Activated CD8-positive, alpha-beta memory T cell treated with anti-CD3 and anti-CD28 coated beads for 48 hours (primary cell): ENCODE measurements around the gene SLC22A12.

Experiments used
- DNase-seq, 3 experiments: peaks; one replicate each; pipeline ENCODE4 v3.0.0-alpha.2; 2020; ENCODE audit warnings: low read depth in 2 of 3, low spot score in 2 of 3

The SLC22A12 gene

DNA sequence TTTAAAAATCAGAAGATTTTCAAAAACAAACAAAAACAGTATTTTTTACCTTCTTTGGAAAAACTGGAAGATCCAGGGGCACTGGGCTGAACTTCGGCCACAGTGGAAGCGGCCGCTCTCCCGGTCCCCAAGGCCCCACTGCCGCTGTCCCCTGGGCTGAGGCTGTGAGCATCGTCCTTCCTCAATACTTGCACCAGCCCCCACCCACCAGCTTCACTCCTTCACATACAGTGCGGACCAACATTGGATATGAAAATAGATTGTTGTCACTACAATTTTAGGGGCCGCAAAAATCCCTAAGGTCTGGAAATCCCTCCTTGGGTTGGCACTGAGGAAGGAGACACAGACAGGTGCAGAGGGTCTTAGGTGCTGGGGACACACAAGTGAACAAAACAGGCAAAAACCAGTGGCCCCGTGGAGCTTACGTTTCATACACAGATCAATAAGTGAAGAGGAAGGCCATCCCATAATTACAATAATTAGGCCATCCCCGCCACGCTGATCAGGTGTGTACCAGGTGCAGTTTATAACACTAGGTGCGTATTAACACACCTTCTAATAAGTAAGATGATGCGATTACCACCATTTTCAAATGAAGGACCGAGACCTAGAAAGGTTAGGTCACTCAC lies 28.2 kb upstream of the SLC22A12 start:
- no peak for DNase-seq

DNA sequence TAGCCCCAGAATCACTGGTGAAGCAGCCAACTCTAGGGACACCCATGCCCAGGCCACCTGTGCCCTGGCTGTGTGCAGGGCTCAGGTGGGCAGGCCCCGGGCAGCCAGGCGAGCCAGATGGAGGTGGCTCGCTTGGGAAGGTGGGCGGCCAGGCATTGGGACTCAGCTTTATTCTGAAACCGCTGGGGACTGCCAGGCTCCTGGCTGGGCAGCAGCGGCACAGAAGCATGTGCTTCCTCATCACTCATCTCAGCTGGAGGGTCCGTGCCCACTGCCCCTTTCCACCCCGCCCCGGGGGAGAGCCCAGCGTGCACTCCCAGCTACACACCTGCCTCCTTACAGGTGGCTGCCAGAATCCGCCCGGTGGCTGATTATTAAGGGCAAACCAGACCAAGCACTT lies 27.1 kb upstream of the SLC22A12 start:
- DNase-seq = no peak

DNA sequence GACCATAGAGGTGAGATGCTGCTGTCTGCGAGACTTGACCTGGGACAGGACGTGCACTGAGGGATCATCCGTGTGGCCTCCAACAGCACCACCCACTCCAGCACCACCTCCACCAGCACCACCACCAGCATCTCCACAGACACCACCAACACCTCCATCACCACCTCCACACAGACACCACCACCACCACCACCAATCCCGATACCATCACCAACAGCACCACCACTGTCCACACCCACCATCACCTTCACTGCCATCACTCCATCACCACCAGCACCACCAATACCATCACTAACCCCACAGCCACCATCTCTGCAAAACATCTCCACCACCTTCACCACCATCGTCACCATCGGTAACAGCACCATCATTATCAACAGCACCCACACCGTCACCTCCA lies 26.6 kb upstream of the SLC22A12 start:
- no peak for DNase-seq

DNA sequence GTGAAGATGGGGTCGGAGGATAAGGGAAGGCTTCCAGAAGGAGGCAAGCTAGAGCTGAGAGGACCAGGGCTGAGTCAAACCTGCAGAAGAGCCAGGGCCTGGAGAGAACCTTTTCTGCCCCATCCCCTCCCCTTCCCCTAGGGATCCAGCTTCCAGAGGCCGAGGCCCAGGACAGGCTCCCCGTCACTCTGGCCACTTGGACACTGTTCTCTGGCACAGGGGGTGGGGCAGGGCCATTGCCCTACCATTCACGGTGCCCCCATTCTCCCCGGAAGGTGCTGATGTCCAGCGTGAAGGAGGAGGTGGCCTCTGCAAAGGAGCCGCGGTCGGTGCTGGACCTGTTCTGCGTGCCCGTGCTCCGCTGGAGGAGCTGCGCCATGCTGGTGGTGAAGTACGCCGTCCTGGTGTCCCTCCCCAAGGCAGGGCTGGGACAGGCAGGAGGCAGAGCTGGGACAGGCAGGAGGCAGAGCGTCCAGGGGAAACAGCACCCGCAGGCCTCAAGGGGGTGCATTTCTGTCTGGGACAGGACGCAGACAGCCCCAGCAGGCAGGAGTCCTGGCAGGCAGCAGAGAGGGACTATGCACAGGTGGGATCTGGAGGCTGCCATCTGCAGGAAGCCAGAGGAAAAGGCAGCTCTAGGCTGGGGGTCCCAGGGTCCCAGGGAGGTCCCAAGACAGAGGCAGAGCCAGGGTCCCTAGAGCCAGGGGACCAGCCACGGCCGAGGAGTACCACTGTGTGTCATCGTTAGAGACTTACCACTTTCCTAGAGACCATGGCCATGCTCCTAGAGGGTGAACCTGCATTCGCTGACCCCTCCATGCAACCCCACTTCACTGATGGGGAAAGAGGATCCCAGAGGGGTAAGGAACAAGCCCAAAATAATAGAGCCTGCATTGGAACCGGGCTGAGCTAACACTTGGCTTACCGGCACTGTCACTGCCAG lies 25.8 kb upstream of the SLC22A12 start:
- DNase-seq = no peak

DNA sequence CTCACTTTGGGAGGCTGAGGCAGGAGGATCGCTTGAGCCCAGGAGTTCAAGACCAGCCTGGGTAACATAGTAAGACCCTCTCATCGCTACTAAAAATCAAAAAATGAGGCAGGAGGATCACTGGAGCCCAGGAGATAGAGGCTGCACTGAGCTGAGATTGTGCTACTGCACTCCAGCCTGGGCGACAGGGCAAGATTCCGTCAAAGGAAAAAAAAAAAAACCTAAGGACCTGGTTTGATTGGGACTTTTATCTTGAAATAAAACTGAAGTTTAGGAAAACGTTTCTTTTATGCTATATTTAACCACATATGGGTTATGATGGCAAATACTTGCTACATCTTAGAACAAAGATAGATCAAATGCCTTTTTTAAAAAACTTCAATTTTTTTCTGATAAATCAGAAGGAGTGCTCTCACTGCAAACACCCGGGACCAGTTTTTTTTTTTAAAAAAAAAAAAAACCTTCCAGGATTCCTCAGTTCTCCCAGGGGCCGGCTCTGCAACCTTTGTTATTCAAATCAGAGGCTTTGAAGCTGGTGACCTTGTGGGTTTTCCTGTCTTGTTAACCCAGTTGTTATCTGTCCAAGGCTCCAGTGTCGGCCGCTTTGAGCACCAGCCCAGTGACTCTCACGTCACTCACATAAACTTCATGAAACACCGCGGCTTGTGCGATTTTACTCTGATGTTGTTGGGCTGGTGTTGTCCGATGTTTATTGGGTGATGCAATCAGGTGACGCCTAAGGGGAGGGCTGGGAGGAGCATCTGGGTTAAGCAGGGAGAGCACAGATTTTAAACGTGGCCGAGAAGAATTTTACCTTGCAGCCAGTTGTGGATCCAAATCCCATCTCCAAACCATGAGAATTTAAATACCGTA lies 24.7 kb upstream of the SLC22A12 start:
- DNase-seq = no peak

DNA sequence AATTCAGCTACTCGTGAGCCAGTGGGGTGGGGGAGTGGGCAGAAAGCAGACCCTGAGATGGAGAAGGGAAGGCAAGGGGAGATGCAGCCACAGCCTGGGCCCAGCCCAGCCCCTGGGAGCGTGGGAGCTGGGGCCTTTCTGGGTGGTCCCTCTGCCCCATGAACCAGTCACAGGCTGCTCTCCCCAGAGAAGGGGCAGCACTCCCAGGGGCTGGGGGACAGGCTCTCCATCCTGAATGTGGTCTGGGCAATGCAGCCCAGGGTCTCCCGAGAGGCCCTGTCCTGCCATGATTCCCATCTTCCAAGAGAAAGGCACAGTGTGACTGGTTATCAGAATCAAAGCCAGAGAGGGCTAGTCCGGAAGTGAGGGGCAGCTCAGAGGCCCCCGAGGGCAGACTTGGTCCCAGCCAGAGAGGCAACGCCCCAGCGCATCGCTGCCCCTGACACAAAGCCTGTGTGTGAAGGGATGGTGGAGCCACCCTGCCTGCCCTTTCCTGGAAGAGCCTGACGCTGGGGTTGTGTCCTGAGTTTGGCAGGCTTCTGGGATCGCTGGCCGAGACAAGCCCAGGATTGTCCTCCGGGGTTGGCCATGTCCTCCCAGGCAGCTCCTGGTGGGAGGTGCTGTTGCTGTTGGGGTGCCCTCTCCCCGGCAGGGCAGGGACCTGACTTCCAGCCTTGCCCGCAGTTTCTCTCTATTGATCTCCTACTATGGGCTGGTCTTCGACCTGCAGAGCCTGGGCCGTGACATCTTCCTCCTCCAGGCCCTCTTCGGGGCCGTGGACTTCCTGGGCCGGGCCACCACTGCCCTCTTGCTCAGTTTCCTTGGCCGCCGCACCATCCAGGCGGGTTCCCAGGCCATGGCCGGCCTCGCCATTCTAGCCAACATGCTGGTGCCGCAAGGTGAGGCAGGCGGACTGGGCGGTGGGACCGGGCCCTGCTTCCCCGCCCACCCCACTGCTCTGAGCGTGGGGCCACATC lies 23.8 kb upstream of the SLC22A12 start:
- no peak for DNase-seq

DNA sequence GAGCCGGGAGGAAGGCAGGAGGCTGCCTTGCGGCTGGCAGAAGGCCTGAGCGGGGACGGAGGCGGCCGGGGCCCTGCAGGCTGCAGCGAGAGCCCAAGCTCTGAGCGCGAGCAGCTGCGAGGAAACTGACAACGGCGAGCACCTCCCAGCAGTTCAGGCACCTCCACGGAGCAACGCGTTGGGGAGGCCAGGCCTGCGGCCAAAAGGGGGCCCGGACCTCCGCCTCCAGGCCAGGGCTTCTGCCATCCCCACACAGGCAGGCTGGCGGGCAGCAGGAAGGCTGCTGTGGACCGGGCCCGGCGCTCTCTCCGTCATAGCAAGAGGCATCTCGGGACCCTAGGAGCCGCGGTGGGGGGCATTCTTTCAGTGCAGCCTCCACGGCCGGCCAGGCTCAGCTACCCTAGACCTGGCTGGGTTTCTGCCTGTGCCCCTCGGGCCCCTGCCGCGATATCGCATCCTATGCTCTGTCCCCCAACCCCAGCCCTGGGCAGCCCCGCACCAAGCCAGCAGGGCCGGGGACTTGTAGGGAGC lies 22.9 kb upstream of the SLC22A12 start:
- DNase-seq = no peak

DNA sequence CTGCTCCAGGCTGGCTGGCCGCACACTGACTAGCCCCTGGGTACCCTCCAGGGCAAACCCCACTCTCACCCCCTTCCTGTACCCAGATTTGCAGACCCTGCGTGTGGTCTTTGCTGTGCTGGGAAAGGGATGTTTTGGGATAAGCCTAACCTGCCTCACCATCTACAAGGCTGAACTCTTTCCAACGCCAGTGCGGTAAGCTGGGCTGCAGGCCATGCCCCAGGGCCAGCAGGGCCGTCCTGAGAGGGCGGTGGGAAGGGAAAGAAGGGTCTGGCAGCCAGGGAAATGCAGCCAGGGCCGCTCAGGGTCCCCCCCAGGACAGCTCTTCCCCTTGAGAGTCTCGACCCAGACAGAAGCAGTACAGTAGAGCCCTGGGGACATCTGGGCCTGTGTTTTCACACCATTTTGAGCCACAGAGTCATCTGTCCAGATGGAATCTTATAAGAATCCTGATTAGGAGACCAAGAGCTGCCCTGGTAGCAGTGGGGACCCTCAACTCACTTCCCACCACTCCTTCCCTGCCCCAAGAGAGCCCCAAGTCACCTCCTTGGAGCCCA lies 22.4 kb upstream of the SLC22A12 start:
- no peak for DNase-seq

DNA sequence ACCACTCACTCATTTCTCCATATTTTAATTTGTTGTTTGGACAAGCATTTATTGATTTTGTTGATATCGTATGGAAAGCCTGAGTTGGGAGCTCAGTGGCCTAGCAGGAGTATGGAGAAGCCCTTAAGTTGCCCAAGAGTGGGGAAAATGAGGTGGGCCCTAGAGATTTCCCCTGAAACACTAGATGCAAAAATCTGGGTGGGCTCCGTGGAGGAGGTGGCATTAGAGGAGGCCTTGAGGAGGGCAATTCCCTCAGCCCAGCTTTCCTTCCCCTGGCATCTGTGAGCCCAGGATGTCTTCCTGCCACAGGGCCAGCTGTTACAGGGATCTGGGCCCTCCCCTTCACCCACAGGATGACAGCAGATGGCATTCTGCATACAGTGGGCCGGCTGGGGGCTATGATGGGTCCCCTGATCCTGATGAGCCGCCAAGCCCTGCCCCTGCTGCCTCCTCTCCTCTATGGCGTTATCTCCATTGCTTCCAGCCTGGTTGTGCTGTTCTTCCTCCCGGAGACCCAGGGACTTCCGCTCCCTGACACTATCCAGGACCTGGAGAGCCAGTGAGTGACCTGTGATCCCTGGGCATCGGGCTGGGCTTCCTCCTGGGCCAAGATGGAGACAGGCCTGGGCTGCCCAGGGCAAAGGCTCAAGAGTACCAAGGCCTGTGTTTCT lies 21.6 kb upstream of the SLC22A12 start:
- DNase-seq = no peak

DNA sequence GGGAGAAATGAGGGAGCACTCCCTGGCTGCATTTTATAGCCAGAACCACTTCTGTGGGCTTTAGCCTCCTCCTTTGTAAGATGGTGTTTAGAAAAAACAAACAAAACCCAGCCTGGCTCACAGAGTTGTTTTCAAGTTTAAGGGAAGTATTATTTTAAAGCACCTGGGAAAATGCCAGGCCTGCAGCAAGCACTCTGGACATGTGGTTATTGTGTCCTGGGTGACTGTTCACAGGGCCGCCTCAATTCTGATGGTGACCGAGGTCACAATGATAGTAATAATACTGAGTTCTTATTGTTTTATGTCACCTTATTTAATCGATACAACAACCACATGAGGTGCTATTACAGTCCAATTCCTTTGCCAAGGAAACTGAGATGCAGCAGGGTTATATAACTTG lies 20.7 kb upstream of the SLC22A12 start:
- no peak for DNase-seq

DNA sequence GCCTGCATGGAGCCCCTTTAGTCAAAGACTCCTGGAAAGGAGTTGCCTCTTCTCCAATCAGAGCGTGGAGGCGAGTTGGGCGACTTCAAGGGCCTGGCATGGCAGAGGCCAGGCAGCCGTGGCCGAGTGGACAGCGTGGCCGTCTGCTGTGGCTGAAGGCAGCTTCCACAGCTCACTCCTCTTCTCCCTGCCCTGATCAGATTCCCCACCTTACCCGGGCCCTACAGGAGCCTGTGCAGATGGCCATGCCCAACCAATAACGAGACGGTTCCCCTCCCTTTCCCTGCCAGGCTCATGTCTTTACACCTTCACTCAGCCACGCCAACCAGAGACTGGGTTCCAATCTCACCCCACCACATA lies 20.0 kb upstream of the SLC22A12 start:
- no peak for DNase-seq

DNA sequence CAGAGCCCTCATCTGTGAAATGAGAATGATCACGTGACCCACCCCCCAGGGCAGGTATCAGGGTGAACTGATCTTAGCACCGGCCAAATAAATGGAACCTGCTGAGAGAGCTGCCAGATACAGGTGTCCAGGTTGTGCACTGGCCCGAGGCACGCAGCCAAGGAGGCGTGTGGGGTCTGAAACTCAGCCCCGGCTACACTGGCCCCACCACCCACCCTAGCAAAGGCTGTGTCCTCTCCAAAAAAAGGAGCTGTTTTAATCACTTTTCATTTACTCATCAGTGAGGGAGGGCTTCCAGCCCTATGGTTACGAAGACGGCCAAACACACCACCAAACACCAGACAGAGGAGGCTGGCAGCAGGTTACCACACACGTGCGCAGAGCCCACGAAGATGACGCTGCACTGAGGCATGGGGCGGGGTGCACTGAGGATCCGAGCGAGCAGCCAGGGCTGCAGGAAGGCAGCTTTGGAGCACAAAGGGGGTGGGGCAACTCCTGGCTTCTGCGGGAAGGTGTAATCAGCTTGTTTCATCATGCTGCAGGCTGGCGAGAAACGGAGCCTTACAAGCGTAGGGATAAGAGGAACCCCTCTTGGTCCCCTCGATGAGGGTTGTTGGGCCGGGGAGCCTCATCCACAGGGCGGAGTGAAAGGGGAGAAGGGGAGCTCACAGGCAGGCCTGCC lies 19.5 kb upstream of the SLC22A12 start:
- DNase-seq = no peak

DNA sequence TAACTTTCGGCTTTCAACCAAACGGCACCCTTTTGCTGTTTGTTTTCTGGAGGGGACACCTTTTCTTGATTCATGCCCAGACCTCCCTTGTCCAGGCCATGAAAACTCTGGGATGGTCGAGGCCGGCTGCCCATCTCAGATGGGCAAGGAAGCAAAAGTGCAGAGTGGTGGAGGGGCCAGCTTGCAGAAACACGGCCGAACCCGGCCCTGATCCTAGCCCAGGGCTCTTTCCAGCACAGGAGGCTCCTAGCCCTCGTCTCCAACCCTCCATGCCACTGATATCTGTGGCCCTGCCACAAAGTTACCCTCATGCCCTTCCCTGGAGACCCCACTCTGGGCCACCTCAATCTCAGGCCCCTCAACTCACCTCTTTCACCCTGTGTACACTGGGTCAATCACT lies 18.9 kb upstream of the SLC22A12 start:
- no peak for DNase-seq

DNA sequence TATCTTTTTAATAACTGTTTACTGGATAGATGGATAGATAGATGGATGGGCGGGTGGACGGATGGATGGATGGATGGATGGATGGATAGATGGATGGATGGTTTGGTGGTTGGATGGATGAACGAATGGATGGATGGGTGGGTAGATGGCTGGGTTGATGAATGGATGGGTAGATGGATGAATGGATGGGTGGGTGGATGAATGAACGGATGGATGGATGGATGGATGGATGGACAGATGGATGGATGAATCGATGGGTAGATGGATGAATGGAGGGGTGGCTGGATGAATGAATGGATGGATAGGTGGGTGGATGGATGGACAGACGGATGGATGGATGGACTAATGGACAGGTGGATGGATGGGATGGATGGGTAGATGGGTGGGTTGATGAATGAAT lies 13.8 kb upstream of the SLC22A12 start:
- no peak for DNase-seq

DNA sequence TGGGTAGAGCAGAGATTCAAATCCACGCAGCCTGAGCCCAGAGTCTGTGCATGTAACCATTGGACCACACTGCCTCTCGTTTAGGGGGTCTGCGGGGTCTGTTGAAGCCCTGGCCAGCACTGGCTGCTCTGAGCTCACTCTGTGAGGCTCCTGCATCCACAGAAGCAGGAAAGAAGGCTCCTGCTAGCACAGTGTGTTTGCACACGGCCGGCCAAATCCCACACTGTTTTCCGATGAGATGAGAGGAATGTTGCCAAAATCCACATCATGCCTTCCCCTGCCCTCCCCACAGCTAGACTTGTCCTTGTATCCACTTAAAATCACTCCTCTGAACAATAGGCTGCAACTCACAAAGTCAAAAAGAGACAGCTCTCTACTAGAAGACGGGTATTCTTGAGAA lies 10.6 kb upstream of the SLC22A12 start:
- no peak for DNase-seq

DNA sequence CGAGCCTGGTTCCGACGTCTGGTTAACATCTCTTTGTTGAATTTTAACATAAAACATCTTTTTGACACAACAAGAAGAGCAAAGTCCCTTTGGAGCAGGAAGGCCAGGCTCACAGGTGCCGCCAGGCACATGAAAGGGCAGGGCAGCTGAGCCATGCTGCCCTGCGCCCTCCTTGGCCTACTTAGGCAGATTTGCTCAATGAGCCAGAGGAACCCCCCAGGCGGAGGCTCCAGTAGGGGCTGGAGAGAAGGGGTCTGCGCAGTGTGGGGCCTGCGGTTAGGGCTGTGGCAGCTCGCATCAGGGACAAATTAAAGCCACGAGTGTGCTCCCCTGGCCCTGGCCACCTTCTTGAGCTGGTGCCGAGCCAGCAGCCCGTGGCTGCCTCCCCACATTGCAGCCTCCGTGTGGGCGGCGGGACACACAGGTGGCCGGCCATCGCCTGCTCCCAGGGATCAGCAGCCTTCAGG lies 9.9 kb upstream of the SLC22A12 start:
- DNase-seq = no peak

DNA sequence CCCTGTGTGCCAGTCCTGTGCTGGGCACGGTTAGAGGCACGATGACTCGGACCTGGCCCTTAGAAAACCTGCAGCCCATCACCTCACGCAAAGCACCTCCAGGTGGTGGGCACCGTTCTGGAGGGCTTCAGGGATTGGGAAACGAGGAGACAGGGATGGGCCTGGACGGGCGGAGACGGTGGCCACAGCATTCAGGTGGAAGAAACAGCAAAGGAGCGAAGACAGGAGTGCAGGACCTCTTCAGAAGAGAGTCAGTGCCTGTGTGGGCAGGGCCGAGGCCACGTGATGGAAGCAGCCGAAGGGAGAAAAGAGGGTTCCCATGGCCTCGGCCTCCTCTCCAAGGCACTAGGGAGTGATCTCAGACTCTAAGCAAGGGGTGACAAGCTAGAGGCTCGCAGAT lies 8.1 kb upstream of the SLC22A12 start:
- no peak for DNase-seq

DNA sequence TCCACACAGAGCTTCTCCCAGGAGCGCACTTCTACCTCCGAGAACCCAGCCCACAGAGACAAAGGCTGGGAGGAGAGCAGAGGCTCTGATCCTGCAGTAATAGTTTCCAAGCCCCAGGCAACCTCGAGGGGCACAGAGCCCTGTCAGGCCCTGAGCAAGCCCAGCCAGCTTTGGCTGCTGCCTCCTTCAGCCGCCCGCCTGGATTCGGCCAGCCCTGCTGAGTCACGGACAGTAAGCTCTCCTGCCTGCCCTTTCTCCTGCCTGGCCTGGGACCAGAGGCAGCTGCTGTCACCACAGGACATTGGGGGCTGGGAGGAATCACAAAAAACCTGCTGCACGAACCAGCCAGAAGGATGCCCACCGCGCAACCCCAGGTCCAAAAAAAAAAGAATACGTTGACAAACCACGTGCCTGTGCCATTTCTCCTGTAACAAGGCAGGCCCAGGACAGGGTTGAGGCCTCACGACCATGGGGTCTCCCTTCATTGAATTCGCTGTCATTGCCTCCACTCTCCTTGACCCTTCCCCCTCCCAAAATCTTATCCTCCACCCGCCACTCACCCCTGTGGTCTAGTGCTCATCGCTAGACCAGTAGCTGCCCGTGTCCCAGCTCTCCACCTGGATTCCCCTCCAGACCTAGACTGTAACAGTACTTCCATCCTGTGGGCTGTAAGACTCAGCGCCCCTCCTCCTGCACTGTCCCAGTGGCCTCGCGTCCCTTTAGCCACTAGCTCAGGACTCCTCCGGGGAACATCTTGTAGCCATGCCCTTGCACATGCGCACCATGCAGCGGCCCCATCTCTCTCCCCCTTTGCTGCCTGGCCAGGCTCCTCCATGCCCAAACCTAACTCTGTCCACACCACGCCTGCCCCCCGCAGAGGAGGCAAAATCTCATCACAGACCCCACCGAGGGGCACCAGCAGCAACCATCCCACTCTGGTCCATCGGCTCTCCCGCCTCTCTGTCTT lies 7.4 kb upstream of the SLC22A12 start:
- no peak for DNase-seq
